Peyer's patch (tissue), 4 donors: Measurements from ENCODE around the gene SLC25A34. TPM values are rescaled to one million over a fixed set of nuclear protein-coding genes. Genes with fewer than 3 reads are reported as not detected.
"Not testable (repeated sequence)": the region's sequence is repeated elsewhere in the genome, so short reads cannot be mapped to it uniquely, and the experiment has no call there.

Experiments used
- DNase-seq, 3 donors: peaks; one replicate each; pipeline ENCODE4 v3.0.0-alpha.2; 2017 to 2019
- H3K27ac ChIP-seq, 4 donors: fragments of 200-600 bp; sonication (generic); one replicate each; pipeline ENCODE4 v1.5.1; 2016 to 2019
- H3K27me3 ChIP-seq, 2 donors: fragments of 200-600 bp; sonication (generic); one replicate each; pipeline ENCODE4 v1.5.1; 2019
- H3K36me3 ChIP-seq, 3 donors: fragments of 200-600 bp; sonication (generic); one replicate each; pipeline ENCODE4 v1.5.1; 2016 to 2019
- H3K4me1 ChIP-seq, 4 donors: fragments of 200-600 bp; sonication (generic); one replicate each; pipeline ENCODE4 v1.5.1; 2016 to 2019
- H3K4me3 ChIP-seq, 4 donors: fragments of 200-600 bp; sonication (generic); 1 replicate in 3 of 4; 2 replicates in 1 of 4; pipeline ENCODE4 v1.5.1; 2016 to 2019; ENCODE audit warnings: mild to moderate bottlenecking in 1 of 4
- H3K9me3 ChIP-seq, 4 donors: fragments of 200-600 bp; sonication (generic); one replicate each; pipeline ENCODE4 v1.5.1; 2016 to 2019; ENCODE audit warnings: mild to moderate bottlenecking in 1 of 4
- POLR2A ChIP-seq, 2 donors: fragments of 450-650 bp; IDR thresholded peaks; one replicate each; pipeline ENCODE4 v1.5.1; 2017; ENCODE audit warnings: antibody characterized with exemption in 2 of 2, mild to moderate bottlenecking in 2 of 2, moderate library complexity in 2 of 2
- total RNA-seq, 4 donors: library from RNA; depleted of rRNA; stranded (reverse); fragments of >200 nt; gene quantifications; one replicate each; pipeline ENCODE4 v1.1.0, GENCODE V29; 2016
- TF ChIP-seq, protein P1 (sequence below), 6 experiments: fragments of 450-650 bp in 4 of 6; fragments of 200-600 bp in 2 of 6; sonication (generic) in 1 of 6; IDR thresholded peaks; one replicate each; pipeline ENCODE4 v1.5.1; 2017 to 2019; ENCODE audit warnings: antibody characterized with exemption in 6 of 6, mild to moderate bottlenecking in 3 of 6, moderate library complexity in 1 of 6

The SLC25A34 gene
- total RNA-seq, 4 donors from 2014 or later, result 32.2 to 127 (median 69.5) TPM

DNA sequence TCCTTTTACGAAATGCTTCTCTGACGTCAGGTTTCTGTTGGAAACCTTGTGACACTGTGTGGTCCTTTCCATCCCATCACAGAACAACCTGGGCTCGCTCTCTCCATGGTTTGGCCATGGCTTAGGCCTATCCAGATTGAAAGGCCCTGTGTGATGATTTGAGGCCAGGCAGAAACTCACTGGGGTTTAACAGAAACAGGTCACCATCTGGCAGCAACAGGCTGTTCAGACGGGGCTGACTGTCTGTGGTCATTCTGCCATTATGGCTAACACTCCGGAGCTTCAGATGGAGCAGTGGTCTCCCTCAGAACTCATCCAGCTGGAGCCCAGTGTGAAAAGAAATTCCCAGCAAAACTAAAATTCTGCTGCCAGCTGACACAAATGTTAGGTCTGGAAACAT lies 42.7 kb upstream of the SLC25A34 start:
- peaks cover 0 to 19% (median 9%) of the 10 kb centered on the region in 4 donors for H3K4me1 ChIP-seq
- TF ChIP-seq, protein P1, sequence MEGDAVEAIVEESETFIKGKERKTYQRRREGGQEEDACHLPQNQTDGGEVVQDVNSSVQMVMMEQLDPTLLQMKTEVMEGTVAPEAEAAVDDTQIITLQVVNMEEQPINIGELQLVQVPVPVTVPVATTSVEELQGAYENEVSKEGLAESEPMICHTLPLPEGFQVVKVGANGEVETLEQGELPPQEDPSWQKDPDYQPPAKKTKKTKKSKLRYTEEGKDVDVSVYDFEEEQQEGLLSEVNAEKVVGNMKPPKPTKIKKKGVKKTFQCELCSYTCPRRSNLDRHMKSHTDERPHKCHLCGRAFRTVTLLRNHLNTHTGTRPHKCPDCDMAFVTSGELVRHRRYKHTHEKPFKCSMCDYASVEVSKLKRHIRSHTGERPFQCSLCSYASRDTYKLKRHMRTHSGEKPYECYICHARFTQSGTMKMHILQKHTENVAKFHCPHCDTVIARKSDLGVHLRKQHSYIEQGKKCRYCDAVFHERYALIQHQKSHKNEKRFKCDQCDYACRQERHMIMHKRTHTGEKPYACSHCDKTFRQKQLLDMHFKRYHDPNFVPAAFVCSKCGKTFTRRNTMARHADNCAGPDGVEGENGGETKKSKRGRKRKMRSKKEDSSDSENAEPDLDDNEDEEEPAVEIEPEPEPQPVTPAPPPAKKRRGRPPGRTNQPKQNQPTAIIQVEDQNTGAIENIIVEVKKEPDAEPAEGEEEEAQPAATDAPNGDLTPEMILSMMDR (IDR thresholded peaks at IDR 0.05), result no peak
- TF ChIP-seq POLR2A (IDR thresholded peaks at IDR 0.05), result no peak

DNA sequence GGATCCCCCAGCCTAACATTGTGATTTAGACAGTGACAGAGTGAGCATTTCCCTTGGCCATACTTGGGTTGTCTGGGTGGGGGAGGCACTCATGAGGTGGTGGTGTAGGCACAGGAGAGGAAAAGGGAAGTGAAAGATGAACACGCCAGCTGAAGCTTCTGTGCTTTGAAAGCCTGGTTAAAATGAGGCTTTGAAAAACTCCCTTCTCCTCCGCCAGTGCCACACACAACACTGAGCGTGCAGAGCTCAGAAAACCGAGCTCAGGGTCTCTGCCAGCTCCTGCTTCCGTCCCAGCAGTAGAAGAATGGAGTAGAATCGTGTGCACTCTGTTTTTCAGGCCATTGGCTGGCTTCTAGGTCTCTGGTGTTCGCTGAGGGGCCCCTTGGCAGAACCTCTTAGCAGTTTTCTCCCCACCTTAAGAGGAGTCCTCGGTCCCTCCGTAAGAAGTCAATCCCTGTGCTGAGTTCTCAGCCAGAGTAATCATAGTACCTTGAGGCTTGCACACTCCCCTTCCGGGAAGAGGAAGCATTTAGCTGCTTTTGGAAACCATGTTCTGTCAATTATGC lies 39.0 kb upstream of the SLC25A34 start:
- H3K27ac ChIP-seq, result peak overlapping the region; percentile 6 to 82 (median 63)
- TF ChIP-seq POLR2A (IDR thresholded peaks at IDR 0.05), result no peak
- TF ChIP-seq, protein P1 (IDR thresholded peaks at IDR 0.05), result no peak
- peak in 2 of 3 donors; percentile 72 to 74 for DNase-seq
- H3K27me3 ChIP-seq, result no peaks in the 10 kb centered on the region
- peaks cover 0 to 16% (median 9%) of the 10 kb centered on the region in 4 donors for H3K4me1 ChIP-seq
- H3K9me3 ChIP-seq, result no peaks in the 10 kb centered on the region
- H3K36me3 ChIP-seq, result peaks cover 0 to 10% (median 0%) of the 10 kb centered on the region in 3 donors
- H3K4me3 ChIP-seq, result peak overlapping the region in 1 of 4 donors; percentile 24

More for the DNA sequence above, 42.7 kb upstream of the SLC25A34 start:
- no peaks in the 10 kb centered on the region for H3K27me3 ChIP-seq
- H3K36me3 ChIP-seq, result peaks cover 0 to 10% (median 0%) of the 10 kb centered on the region in 3 donors
- H3K27ac ChIP-seq, result no peak overlapping the region
- no peaks in the 10 kb centered on the region for H3K9me3 ChIP-seq
- no peak overlapping the region for H3K4me3 ChIP-seq
- no peak for DNase-seq

DNA sequence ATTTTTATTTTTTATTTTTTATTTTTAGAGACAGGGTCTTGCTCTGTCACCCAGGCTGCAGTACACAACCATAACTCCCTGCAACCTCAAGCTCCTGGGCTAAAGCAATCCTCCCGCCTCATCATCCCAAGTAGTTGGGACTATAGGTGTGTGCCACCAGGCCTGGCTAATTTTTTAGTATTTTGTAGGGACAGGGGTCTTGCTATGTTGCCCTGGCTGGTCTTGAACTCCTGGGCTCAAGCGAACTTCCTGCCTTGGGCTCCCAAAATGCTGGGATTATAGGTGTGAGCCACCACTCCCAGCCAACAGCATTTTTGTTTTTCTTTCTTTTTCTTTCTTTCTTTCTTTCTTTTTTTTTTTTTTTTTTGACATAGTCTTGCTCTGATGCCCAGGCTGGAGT lies 37.9 kb upstream of the SLC25A34 start:
- DNase-seq, result no peak
- H3K27me3 ChIP-seq, result no peaks in the 10 kb centered on the region
- H3K36me3 ChIP-seq, result peaks cover 0 to 10% (median 0%) of the 10 kb centered on the region in 3 donors
- no peak overlapping the region for H3K4me3 ChIP-seq
- peaks cover 0 to 22% (median 11%) of the 10 kb centered on the region in 4 donors for H3K4me1 ChIP-seq
- no peaks in the 10 kb centered on the region for H3K9me3 ChIP-seq
- H3K27ac ChIP-seq, result peak overlapping the region in 1 of 4 donors; percentile 82
- no peak for TF ChIP-seq POLR2A (IDR thresholded peaks at IDR 0.05)
- TF ChIP-seq, protein P1 (IDR thresholded peaks at IDR 0.05), result no peak

DNA sequence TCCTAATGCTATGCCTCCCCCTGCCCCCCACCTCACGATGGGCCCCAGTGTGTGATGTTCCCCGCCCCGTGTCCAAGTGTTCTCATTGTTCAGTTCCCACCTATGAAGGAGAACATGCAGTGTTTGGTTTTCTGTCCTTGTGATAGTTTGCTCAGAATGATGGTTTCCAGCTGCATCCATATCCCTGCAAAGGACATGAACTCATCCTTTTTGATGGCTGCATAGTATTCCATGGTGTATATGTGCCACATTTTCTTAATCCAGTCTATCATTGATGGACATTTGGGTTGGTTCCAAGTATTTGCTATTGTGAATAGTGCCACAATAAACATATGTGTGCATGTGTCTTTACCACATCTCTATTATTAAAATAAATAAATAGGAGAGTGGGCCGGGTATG lies 36.7 kb upstream of the SLC25A34 start:
- H3K4me3 ChIP-seq, H3K27me3 ChIP-seq, H3K9me3 ChIP-seq, DNase-seq, H3K27ac ChIP-seq: not testable (repeated sequence)
- Histone ChIP-seq H3K36me3 (peaks cover 0 to 10% (median 0%) of the 10 kb centered on the region in 3 donors), H3K4me1 (peaks cover 0 to 33% (median 11%) of the 10 kb centered on the region in 4 donors)

DNA sequence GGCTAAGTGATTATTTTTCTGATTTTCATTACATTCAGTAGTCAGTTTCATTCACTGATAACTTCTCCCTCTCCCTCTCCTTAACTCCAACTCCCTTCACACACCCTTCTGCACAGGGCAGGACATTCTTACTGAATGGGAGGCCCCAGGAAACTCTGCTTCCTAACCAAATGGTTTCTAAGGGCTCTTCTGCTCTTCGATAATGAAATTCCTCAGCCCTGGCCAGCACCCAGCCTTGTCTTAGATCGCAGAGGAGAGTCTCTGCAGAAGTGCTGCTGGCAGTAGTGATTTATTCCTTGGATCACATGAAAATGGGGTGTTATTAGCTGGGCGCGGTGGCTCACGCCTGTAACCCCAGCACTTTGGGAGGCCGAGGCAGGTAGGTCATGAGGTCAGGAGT lies 35.5 kb upstream of the SLC25A34 start:
- no peak for DNase-seq
- Histone ChIP-seq H3K36me3 (peaks cover 0 to 10% (median 0%) of the 10 kb centered on the region in 3 donors), H3K4me1 (peaks cover 0 to 33% (median 11%) of the 10 kb centered on the region in 4 donors), H3K27me3 (no peaks in the 10 kb centered on the region), H3K9me3 (no peaks in the 10 kb centered on the region), H3K4me3 (no peak overlapping the region), H3K27ac (no peak overlapping the region)
- no peak for TF ChIP-seq POLR2A (IDR thresholded peaks at IDR 0.05)
- TF ChIP-seq, protein P1 (IDR thresholded peaks at IDR 0.05), result no peak

DNA sequence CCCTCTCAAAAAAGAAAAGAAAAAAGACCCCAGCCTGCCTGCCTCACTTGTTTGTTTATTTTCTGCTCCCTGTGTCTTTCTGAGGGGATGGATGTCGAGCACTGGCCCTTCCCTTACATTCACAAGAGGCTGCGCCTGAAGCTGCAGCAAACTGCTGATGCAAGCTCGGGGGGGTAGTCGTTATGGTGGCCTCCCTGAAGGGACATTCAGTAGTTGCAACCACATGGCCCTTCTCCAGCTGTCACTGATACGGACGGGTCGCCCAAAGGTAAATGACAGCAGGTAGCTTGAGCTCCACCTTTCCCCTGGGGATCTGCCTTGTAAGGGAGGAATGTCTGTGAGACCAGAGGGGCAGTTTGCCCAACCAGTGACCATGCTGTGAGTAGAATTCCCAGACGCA lies 34.3 kb upstream of the SLC25A34 start:
- DNase-seq, result no peak
- TF ChIP-seq POLR2A (IDR thresholded peaks at IDR 0.05), result no peak
- TF ChIP-seq, protein P1 (IDR thresholded peaks at IDR 0.05), result no peak
- no peaks in the 10 kb centered on the region for H3K27me3 ChIP-seq
- no peaks in the 10 kb centered on the region for H3K9me3 ChIP-seq
- no peak overlapping the region for H3K4me3 ChIP-seq
- H3K4me1 ChIP-seq, result peaks cover 0 to 33% (median 8%) of the 10 kb centered on the region in 4 donors
- H3K36me3 ChIP-seq, result peaks cover 0 to 5% (median 0%) of the 10 kb centered on the region in 3 donors
- no peak overlapping the region for H3K27ac ChIP-seq
